ENCODE results near the gene TCERG1L. TPM values are rescaled to one million over a fixed set of nuclear protein-coding genes. Genes with fewer than 3 reads are reported as not detected.

TCERG1L gene
- polyA plus RNA-seq, 1 of the 3 experiments (the other 2 are of a cell fraction): not detected

DNA sequence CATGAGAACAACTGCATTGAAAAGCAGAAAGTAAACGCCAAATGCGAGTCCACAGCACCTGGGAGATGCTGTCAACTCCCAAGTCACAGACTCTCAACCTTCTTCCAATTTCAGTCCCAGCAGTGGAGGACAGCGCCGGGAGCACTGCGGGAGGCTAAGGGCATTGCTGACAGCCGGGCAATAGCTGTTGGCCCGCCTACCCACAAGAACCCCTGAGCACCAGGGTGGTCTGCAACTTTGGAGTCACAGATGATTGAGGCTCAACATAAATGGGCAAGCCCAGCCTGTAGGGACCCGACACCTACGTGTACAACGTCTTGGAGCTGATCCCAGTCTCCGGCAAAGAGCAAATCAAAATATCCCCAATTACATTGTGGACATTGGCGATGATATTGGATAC, 262.9 kb downstream of the TCERG1L start:
- Histone ChIP-seq H4K20me1 (ENCODE audit: insufficient read depth) (no peaks in the 10 kb centered on the region), H3K9me2 (no peaks in the 10 kb centered on the region), H3K4me2 (no peak overlapping the region), H3K36me3 (replicated peaks in 1 of 2; ENCODE audit: control insufficient read depth in 1 of 2, insufficient read depth in 2 of 2, low read length in 1 of 2) (no peaks in the 10 kb centered on the region), H3K27me3 (ENCODE audit: insufficient read depth) (no peaks in the 10 kb centered on the region), H2AFZ (ENCODE audit: low read depth) (no peak overlapping the region), H3K79me2 (ENCODE audit: insufficient read depth) (no peaks in the 10 kb centered on the region), H3F3A (replicated peaks; ENCODE audit: insufficient read depth) (no peaks in the 10 kb centered on the region), H3K4me3 (ENCODE audit: low read depth in 2 of 2, low read length in 1 of 2) (no peak overlapping the region), H3K4me1 (ENCODE audit: control insufficient read depth in 1 of 2, insufficient read depth in 2 of 2, low read depth in 1 of 2, low read length in 1 of 2) (no peaks in the 10 kb centered on the region; a peak in 1 of 4 replicates), H3K27ac (ENCODE audit: low read depth in 2 of 2, low read length in 1 of 2) (no peak overlapping the region), H3K9ac (no peak overlapping the region), H3K9me3 (no peaks in the 10 kb centered on the region)
- ChIA-PET CTCF (no interaction called here), POLR2A (no interaction called here)
- DNase-seq: no peak
- TF ChIP-seq GATA2 (CRISPR knock-in tag; IDR thresholded peaks at IDR 0.05) (no peak), EZH2phosphoT487 (IDR thresholded peaks at IDR 0.05; ENCODE audit: borderline replicate concordance, low read depth) (no peak), TAF1 (IDR thresholded peaks at IDR 0.05; ENCODE audit: borderline replicate concordance, low read depth, low read length) (no peak), FOXM1 (IDR thresholded peaks at IDR 0.05; ENCODE audit: low read depth) (no peak), SIN3A (IDR thresholded peaks at IDR 0.05; ENCODE audit: borderline replicate concordance, low read depth, low read length) (no peak), SMC3 (IDR thresholded peaks at IDR 0.05; ENCODE audit: low read depth, low read length) (no peak), GABPA (IDR thresholded peaks at IDR 0.05; ENCODE audit: low read depth) (no peak), CHD2 (IDR thresholded peaks at IDR 0.05; ENCODE audit: low read length, partially characterized antibody) (no peak), ZBTB33 (IDR thresholded peaks at IDR 0.05; ENCODE audit: borderline replicate concordance, low read depth) (no peak), FOXJ3 (CRISPR knock-in tag; IDR thresholded peaks at IDR 0.05) (no peak)
- WGBS (ENCODE audit: low lambda C conversion rate): 21% methylated on average over 6 of the region's 12 CpGs

DNA sequence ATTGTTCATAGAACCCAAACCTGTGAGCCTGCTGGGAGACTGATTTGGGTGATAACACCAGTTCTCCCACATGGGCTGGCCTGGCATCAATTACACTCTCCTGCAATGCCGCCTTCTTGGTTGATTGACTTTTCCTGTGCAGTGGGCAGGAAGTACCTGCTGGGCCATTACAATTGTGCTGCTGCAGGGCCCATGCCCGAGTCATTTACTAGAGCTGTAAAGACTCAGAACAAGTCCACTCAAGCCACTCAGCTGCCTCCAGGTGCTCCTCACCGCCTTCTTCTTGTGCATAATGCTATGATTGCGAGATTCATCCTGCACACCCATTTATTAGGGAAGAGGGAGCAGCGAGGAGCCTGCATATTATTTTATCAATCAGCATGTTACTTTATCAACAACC, 264.0 kb downstream of the TCERG1L start:
- Histone ChIP-seq H4K20me1 (ENCODE audit: insufficient read depth) (no peaks in the 10 kb centered on the region), H3K4me1 (ENCODE audit: control insufficient read depth in 1 of 2, insufficient read depth in 2 of 2, low read depth in 1 of 2, low read length in 1 of 2) (no peaks in the 10 kb centered on the region; a peak in 2 of 4 replicates), H3K9me3 (no peaks in the 10 kb centered on the region), H2AFZ (ENCODE audit: low read depth) (no peak overlapping the region), H3K36me3 (replicated peaks in 1 of 2; ENCODE audit: control insufficient read depth in 1 of 2, insufficient read depth in 2 of 2, low read length in 1 of 2) (no peaks in the 10 kb centered on the region), H3K9me2 (no peaks in the 10 kb centered on the region), H3K79me2 (ENCODE audit: insufficient read depth) (no peaks in the 10 kb centered on the region), H3K4me2 (no peak overlapping the region), H3F3A (replicated peaks; ENCODE audit: insufficient read depth) (no peaks in the 10 kb centered on the region), H3K9ac (no peak overlapping the region), H3K27ac (ENCODE audit: low read depth in 2 of 2, low read length in 1 of 2) (no peak overlapping the region), H3K4me3 (ENCODE audit: low read depth in 2 of 2, low read length in 1 of 2) (no peak overlapping the region), H3K27me3 (ENCODE audit: insufficient read depth) (no peaks in the 10 kb centered on the region)
- POLR2A ChIA-PET: no interaction called here
- no peak for DNase-seq
- no peak for TF ChIP-seq ZBTB33 (IDR thresholded peaks at IDR 0.05; ENCODE audit: borderline replicate concordance, low read depth)
- TF ChIP-seq YY1 (IDR thresholded peaks at IDR 0.05; ENCODE audit: low read depth): no peak
- no peak for TF ChIP-seq CHD2 (IDR thresholded peaks at IDR 0.05; ENCODE audit: low read length, partially characterized antibody)
- TF ChIP-seq RFX5 (IDR thresholded peaks at IDR 0.05; ENCODE audit: low read length): no peak
- no peak for TF ChIP-seq JUND (IDR thresholded peaks at IDR 0.05)
- TF ChIP-seq MEF2A (IDR thresholded peaks at IDR 0.05; ENCODE audit: borderline replicate concordance, low read depth): no peak
- TF ChIP-seq FOXJ3 (CRISPR knock-in tag; IDR thresholded peaks at IDR 0.05): no peak
- TF ChIP-seq TAF1 (IDR thresholded peaks at IDR 0.05; ENCODE audit: borderline replicate concordance, low read depth, low read length): no peak
- TF ChIP-seq GABPA (IDR thresholded peaks at IDR 0.05; ENCODE audit: low read depth): no peak
- no peak for TF ChIP-seq NRF1 (IDR thresholded peaks at IDR 0.05; ENCODE audit: low read depth, low read length)
- TF ChIP-seq FOSL2 (IDR thresholded peaks at IDR 0.05; ENCODE audit: borderline replicate concordance, low read depth): no peak
- no peak for TF ChIP-seq POLR2AphosphoS5 (IDR thresholded peaks at IDR 0.05; ENCODE audit: low read depth, low read length)
- TF ChIP-seq, protein P1, sequence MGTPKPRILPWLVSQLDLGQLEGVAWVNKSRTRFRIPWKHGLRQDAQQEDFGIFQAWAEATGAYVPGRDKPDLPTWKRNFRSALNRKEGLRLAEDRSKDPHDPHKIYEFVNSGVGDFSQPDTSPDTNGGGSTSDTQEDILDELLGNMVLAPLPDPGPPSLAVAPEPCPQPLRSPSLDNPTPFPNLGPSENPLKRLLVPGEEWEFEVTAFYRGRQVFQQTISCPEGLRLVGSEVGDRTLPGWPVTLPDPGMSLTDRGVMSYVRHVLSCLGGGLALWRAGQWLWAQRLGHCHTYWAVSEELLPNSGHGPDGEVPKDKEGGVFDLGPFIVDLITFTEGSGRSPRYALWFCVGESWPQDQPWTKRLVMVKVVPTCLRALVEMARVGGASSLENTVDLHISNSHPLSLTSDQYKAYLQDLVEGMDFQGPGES (IDR thresholded peaks at IDR 0.05; ENCODE audit: low read depth, low read length): no peak
- no peak for TF ChIP-seq TCF12 (IDR thresholded peaks at IDR 0.05)
- TF ChIP-seq, protein P2, sequence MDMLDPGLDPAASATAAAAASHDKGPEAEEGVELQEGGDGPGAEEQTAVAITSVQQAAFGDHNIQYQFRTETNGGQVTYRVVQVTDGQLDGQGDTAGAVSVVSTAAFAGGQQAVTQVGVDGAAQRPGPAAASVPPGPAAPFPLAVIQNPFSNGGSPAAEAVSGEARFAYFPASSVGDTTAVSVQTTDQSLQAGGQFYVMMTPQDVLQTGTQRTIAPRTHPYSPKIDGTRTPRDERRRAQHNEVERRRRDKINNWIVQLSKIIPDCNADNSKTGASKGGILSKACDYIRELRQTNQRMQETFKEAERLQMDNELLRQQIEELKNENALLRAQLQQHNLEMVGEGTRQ (IDR thresholded peaks at IDR 0.05; ENCODE audit: borderline replicate concordance, low read depth, low read length): no peak
- no peak for TF ChIP-seq SIN3A (IDR thresholded peaks at IDR 0.05; ENCODE audit: borderline replicate concordance, low read depth, low read length)
- CTCF ChIA-PET: no interaction called here
- 7% methylated on average over 5 of the region's 5 CpGs for WGBS (ENCODE audit: low lambda C conversion rate)
